Measurements from ENCODE around the gene MLF2.

GRCh38 chr12:6787309-6787708 lies 34.4 kb upstream of the MLF2 start:
- TF ChIP-seq CTCF (IDR thresholded peaks at IDR 0.05; ENCODE audit: insufficient read depth, low read length, poor library complexity, severe bottlenecking) (no peak), EZH2phosphoT487 (conservative IDR thresholded peaks at IDR 0.05; ENCODE audit: low read length) (no peak)
